EH (cell line): ENCODE data around the gene LZTS3.
"Not testable (repeated sequence)": the region's sequence is repeated elsewhere in the genome, so short reads cannot be mapped to it uniquely, and the experiment has no call there.

ENCODE experiments used
- DNase-seq: peaks from one replicate; pipeline ENCODE4 v3.0.0-alpha.2; 2015; ENCODE audit warnings: low read depth

Gene LZTS3

GRCh38 chr20:3172933-3173609 lies at the start of gene LZTS3:
TSS of gene LZTS3 (minus strand) at chr20:3173549. CDS start at chr20:3167163, 6,386 bp downstream.
- peak; percentile 68 for DNase-seq

- DNase-seq = no peak
Measured at GRCh38 chr20:3221398-3222226, 48.3 kb upstream of the LZTS3 start.

- peak; percentile 34 for DNase-seq
Measured at GRCh38 chr20:3218307-3218988, 45.1 kb upstream of the LZTS3 start.

- DNase-seq = not testable (repeated sequence)
Measured at GRCh38 chr20:3215359-3215917, 42.1 kb upstream of the LZTS3 start.

GRCh38 chr20:3213226-3213625 lies 39.9 kb upstream of the LZTS3 start:
- no peak for DNase-seq

- DNase-seq = no peak
Measured at GRCh38 chr20:3210346-3210745, 37.0 kb upstream of the LZTS3 start.

- peak; percentile 27 for DNase-seq
Measured at GRCh38 chr20:3209946-3210317, 36.6 kb upstream of the LZTS3 start.

GRCh38 chr20:3209257-3209945 lies 36.1 kb upstream of the LZTS3 start, which contains the start of gene ITPA:
TSS of gene ITPA (plus strand) at chr20:3209498. CDS start at chr20:3209552, 54 bp downstream.
- peak; percentile 62 for DNase-seq

- DNase-seq = peak; percentile 18
Measured at GRCh38 chr20:3208786-3209256, 35.5 kb upstream of the LZTS3 start.

- peak; percentile 84 for DNase-seq
Measured at GRCh38 chr20:3204124-3204794, 30.9 kb upstream of the LZTS3 start, which contains the start of gene DDRGK1. TSS of gene DDRGK1 (minus strand) at chr20:3204682. CDS start at chr20:3204627, 55 bp downstream.

- peak; percentile 39 for DNase-seq
Measured at GRCh38 chr20:3203315-3204123, 30.2 kb upstream of the LZTS3 start.

- no peak for DNase-seq
Measured at GRCh38 chr20:3202965-3203314, 29.6 kb upstream of the LZTS3 start.

GRCh38 chr20:3199976-3200755 lies 26.8 kb upstream of the LZTS3 start:
- no peak for DNase-seq

- DNase-seq = no peak
Measured at GRCh38 chr20:3199206-3199605, 25.9 kb upstream of the LZTS3 start.

GRCh38 chr20:3195590-3196237 lies 22.4 kb upstream of the LZTS3 start:
- DNase-seq = no peak

GRCh38 chr20:3194617-3195280 lies 21.4 kb upstream of the LZTS3 start:
- no peak for DNase-seq

GRCh38 chr20:3193806-3194616 lies 20.7 kb upstream of the LZTS3 start:
- DNase-seq = no peak
